CD4-positive, alpha-beta T cell treated with Interleukin-2 at 100 ng/mL for 4 hours (primary cell): ENCODE measurements around the gene UNC45A.
A peak's percentile ranks its signal among the peaks of the same experiment; 100 is the strongest.

Experiments used
- DNase-seq: peaks from one replicate; pipeline ENCODE4 v3.0.0-alpha.2; 2020; ENCODE audit warnings: low spot score

The UNC45A gene

GRCh38 chr15:90962021-90962420 lies 26.9 kb downstream of the UNC45A start:
- DNase-seq, result no peak

DNA sequence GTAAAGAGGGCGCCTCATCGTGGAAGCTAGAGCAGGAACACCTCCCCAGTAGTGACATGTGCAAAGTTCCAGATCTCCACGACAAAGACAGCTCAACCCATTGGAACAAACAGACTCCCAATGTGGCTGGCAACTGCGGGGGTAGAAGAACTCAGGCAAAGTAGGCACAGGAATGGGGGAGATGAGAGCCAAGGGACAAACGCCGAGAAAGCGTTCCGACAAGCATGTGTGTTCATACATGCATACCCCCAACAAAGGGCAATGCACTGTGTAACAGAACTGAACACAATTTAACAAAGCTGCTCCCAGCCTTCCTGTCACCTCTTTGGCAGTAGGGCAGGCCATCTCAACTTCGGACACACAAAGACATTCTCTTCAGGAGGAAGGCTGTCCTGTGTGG lies 31.2 kb downstream of the UNC45A start:
- DNase-seq, result no peak

GRCh38 chr15:90967206-90967605 lies 32.1 kb downstream of the UNC45A start:
- DNase-seq, result no peak

GRCh38 chr15:90968434-90968833 lies 33.3 kb downstream of the UNC45A start:
- DNase-seq, result no peak

DNA sequence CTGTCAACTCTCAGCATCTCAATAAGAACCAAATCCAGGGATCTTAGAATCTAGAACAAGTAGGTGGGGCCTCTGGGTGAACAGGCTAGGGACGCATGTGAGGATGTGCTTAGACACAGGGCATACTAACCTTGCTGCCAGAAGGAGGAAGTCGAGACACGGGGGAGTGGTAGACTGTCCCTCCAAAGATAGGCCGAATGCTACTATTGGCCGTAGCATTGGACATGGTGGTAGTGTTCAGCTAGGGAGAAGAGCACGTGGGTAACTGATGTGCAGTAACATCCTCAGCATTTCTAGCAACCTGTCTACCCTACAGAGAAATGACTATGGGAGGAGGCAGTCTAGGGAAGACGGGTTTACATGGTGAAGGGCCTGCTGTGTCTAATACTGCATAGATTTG lies 35.2 kb downstream of the UNC45A start:
- no peak for DNase-seq

DNA sequence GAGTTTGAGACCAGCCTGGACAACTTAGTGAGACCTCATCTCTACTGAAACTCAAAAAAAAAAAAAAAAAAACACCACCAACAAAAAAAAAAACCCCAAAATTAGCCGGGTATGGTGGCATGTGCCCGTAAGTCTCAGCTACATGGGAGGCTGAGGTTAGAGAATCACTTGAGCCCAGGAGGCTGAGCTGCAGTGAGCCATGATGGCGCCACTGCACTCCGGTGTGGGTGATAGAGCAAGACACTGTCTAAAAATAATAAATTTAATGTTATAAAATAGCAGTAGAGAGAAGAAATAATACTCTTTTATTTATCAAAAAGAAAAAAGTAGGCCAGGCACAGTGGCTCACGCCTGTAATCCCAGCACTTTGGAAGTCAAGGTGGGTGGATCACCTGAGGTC lies 37.0 kb downstream of the UNC45A start:
- no peak for DNase-seq

- DNase-seq, result no peak
These were observed 39.1 kb downstream of the UNC45A start for GRCh38 chr15:90974216-90974615.

DNA sequence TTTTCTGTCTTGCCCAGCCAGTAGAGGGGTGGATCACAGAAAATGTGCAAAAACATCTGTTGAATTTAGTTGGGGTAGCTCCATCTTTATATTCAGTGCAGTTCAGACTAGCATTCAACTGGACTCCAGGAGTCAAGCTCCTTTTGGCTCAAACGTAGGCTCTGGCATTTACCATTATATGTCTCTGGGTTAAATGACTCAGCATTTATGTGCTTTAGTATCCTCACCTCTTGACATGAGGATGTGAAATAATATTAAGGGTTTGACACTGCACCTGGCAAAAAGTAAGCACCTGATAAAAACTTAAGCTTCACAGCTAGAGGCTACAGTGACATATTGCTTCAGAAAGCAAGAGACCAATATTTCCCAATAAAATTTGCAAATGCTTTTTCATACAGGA lies 44.5 kb downstream of the UNC45A start:
- DNase-seq, result no peak

- no peak for DNase-seq
These were observed 46.6 kb downstream of the UNC45A start for GRCh38 chr15:90981681-90982080.

DNA sequence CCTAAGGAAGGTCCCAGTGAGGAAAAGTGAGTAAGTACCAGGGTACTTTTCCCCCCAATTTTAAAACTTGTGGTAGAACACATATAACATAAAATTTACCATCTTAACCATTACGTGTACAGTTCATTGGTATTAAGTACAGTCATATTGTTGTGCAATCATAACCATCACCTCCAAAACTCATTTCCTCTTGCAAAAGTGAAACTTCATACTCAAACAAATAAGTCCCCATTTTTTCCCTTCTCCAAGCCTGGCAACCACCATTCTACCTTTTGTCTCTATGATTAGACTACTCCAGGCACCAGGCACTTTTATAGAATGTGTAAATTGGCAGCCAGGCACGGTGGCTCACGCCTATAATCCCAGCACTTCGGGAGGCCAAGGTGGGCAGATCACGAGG lies 47.0 kb downstream of the UNC45A start:
- no peak for DNase-seq

GRCh38 chr15:90986790-90987507 lies 51.9 kb downstream of the UNC45A start:
- no peak for DNase-seq

DNA sequence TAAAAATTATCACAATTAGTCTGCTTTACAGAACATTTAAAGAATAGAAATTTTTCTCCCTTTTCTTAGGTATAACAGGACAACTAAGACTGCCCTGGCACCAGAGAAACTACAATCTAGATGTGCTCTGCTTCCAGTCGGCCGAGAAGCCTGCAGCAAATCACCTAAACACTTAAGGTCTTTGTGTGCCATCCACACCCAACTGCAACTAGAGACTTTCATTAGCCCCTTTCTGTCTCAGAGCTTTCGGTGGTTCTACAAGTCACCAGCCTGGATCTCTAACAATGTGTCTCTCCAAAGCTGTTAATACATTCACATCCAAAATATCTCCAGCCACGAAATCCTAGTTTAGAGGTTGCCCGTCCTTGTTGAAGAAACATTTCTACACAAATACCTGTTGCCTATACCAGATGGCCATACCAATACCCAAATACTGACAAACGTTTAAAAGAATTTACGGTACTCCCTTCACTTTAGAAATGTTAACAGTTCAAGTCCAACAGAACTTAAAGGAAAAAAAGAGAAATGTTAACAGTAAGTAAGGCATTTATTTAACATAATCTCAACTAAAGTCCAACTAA lies 52.6 kb downstream of the UNC45A start:
- no peak for DNase-seq

DNA sequence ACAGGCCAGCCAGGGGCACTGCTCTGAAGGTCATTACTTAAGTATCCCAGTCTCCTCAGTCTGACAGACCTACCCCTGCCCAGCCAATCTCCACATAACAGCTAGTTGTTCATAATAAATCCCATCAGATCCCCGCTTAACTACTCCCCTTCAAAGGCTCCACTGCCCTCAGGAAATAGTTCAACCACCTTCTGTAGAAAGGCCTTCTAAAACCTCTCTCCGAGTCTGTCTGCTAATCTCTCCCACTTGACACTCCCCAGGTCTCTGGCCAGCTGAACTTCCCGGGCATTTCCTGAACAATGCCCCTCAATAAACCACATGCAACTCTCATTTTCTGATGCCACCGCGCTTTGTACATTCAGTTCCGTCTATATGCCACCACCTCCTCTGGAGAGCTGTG lies 53.2 kb downstream of the UNC45A start:
- no peak for DNase-seq

GRCh38 chr15:90989040-90989768 lies 54.1 kb downstream of the UNC45A start:
- DNase-seq, result no peak

GRCh38 chr15:90990446-90990845 lies 55.4 kb downstream of the UNC45A start:
- no peak for DNase-seq

DNA sequence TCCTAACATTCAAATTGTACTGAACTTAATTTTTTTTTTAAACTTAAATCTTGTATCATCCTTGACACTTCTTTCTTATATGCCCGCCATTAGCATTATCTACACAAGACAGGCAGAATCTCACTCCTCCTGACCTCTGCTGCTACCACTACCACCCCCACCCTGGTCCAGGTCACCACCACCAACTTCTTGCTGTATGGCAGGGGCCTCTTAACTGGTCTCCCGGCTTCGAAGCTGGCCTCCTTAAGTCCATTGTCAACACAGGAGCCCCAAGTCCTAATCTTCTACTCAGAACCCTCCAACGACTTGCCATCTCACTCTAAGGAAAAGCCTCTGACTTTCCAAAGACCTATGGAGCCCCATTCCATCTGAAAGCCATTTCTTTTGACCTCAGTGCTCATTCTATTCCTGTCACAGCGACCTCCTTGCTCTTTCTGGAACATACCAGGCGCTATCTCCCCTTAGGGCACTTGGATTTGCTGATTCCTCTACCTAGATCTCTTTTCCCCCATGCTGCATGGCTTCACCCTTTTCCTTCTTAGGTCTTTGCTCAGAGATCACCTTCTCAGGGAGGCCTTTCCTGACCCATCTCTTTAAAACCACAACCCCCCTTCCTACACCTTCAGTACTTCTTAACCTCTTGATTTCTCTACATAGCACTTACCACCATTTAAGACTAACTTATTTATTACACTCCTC lies 56.7 kb downstream of the UNC45A start:
- DNase-seq, result no peak

GRCh38 chr15:90994059-90994416 lies 59.0 kb downstream of the UNC45A start:
- DNase-seq, result no peak

DNA sequence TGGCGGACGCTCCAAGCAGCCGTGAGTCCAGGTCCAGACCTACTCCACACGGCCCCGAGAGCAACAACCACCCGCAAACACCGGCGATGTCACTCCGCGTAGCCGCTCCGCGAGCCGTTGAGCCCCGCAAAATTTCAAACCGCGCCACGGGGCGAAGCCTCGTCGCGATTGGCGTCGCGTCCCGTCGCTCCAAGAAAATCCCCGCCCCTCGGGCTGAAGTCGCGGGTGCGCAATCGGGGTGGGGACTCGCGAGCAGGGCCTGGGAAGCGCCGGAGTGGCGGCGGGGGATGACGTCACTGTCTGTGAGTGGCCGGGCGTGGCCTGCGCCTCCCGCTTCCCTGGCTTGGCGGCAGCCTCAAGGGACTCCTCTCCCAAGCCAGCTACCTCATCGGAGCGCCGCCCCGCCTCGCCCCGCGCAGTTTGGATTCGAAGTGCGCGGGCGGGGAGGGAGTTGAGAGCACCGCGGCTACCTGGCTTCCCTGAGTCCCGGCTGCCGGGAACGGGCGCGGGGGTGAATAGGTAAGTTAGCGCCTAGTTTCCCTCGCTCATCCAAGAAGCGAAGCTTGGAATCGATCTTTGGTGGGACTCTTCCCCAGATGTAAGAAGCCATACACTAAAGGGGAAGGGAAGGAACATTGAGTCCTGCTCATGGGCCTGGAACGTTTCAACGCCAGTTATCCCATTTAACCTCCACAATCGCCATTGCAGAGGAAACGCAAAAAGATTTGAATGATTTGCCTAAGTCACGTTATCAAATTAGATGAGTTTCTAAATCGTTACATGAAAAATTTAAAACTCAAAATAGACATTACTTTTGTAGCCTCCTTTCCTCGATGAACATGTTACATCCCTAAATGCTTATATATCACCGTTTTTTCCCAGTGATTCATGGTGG lies 59.6 kb downstream of the UNC45A start, which contains the start of gene PRC1:
TSS of gene PRC1 (minus strand) at position 119 of the 895 bp plus-strand sequence. CDS start at position 1, 118 bp downstream.
- DNase-seq, result peak; percentile 96

- DNase-seq, result no peak
These were observed 63.7 kb downstream of the UNC45A start for GRCh38 chr15:90998737-90999136.

DNA sequence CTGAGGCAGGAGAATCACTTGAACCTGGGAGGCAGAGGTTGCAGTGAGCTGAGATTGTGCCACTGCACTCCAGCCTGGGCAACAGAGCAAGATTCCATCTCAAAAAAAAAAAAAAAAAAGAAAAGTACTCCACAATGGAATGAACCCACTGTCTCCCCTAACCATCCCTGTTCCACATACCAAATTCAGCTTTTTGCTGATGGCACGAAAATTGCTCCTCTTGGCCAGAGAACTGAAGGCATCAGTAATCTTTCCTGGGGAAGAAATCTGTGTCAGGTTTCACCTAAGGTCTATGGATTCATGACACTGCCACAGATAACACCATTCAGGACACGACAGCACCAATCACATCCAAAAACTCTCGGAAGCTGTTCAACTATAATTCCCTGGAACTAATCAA lies 66.1 kb downstream of the UNC45A start:
- no peak for DNase-seq
